Measurements from ENCODE around the gene CD99L2.
"Not testable (repeated sequence)": the region's sequence is repeated elsewhere in the genome, so short reads cannot be mapped to it uniquely, and the experiment has no call there.

CD99L2 gene

GRCh38 chrX:150893936-150894335, 4.5 kb downstream of the CD99L2 start:
- DNase-seq = no peak

- DNase-seq = no peak
Measured at GRCh38 chrX:150889131-150889530, 9.3 kb downstream of the CD99L2 start.

- no peak for DNase-seq
Measured at GRCh38 chrX:150887906-150888465, 10.5 kb downstream of the CD99L2 start.

- DNase-seq = not testable (repeated sequence)
Measured at GRCh38 chrX:150887268-150887667, 11.2 kb downstream of the CD99L2 start.

GRCh38 chrX:150886381-150886780, 12.1 kb downstream of the CD99L2 start:
- no peak for DNase-seq

- no peak for DNase-seq
Measured at GRCh38 chrX:150880808-150881165, 17.7 kb downstream of the CD99L2 start.

- DNase-seq = no peak
Measured at GRCh38 chrX:150879855-150880807, 18.3 kb downstream of the CD99L2 start.

- DNase-seq = not testable (repeated sequence)
Measured at GRCh38 chrX:150875621-150876020, 22.8 kb downstream of the CD99L2 start.

- no peak for DNase-seq
Measured at GRCh38 chrX:150874448-150874847, 24.0 kb downstream of the CD99L2 start.

GRCh38 chrX:150873616-150874015, 24.9 kb downstream of the CD99L2 start:
- no peak for DNase-seq

GRCh38 chrX:150872773-150873336, 25.6 kb downstream of the CD99L2 start:
- DNase-seq = no peak

- no peak for DNase-seq
Measured at GRCh38 chrX:150871341-150871811, 27.1 kb downstream of the CD99L2 start.

- no peak for DNase-seq
Measured at GRCh38 chrX:150870487-150871340, 27.8 kb downstream of the CD99L2 start.

GRCh38 chrX:150870029-150870428, 28.4 kb downstream of the CD99L2 start:
- DNase-seq = no peak

GRCh38 chrX:150869450-150869849, 29.0 kb downstream of the CD99L2 start:
- DNase-seq = no peak

GRCh38 chrX:150868625-150869024, 29.8 kb downstream of the CD99L2 start:
- no peak for DNase-seq

- no peak for DNase-seq
Measured at GRCh38 chrX:150864127-150864526, 34.3 kb downstream of the CD99L2 start.

- no peak for DNase-seq
Measured at GRCh38 chrX:150863191-150863590, 35.3 kb downstream of the CD99L2 start.

GRCh38 chrX:150857453-150857852, 41.0 kb downstream of the CD99L2 start:
- no peak for DNase-seq

GRCh38 chrX:150856785-150857184, 41.7 kb downstream of the CD99L2 start:
- DNase-seq = no peak

- DNase-seq = no peak
Measured at GRCh38 chrX:150856101-150856500, 42.4 kb downstream of the CD99L2 start.

- DNase-seq = no peak
Measured at GRCh38 chrX:150854856-150855255, 43.6 kb downstream of the CD99L2 start.
